IMR-90 (cell line): ENCODE results near the gene TBC1D8. TPM values are rescaled to one million over a fixed set of nuclear protein-coding genes. Genes with fewer than 3 reads are reported as not detected.
A peak's percentile ranks its signal among the peaks of the same experiment; 100 is the strongest.

Experiments
- ATAC-seq: fragments of 200-7000 bp; cut with Tn5 transposase; 2 replicates; pipeline ENCODE4 v1.9.1; 2020; ENCODE audit warnings: low read depth, mild to moderate bottlenecking, moderate library complexity
- BruUV-seq: library from RNA; stranded (reverse); fragments of 400-500 nt; replicated peaks from 2 replicates; lab custom pipeline; 2021; lab: Mats Ljungman, UMichigan
- CTCF ChIA-PET: fragments of 300-600 bp; formaldehyde crosslinking; extraction: SDS; loops from one replicate; lab custom pipeline; 2021; ENCODE audit warnings: antibody characterized with exemption; lab: Yijun Ruan, JAX
- POLR2A ChIA-PET: fragments of 300-600 bp; sonication (Branson Sonifier 250); formaldehyde crosslinking; loops from one replicate; lab custom pipeline; 2022; ENCODE audit warnings: antibody characterized with exemption; ENCODE audit not compliant: unreplicated experiment; lab: Charles Lee
- DNase-seq: peaks from one replicate; pipeline ENCODE4 v3.0.0; 2013
- H2AFZ ChIP-seq: replicated peaks from 2 replicates; pipeline ENCODE3; 2013; ENCODE audit warnings: low read length, mild to moderate bottlenecking; ENCODE audit not compliant: poor library complexity
- H2AK5ac ChIP-seq: 2 replicates; pipeline ENCODE4 v1.6.1; 2013; ENCODE audit warnings: low read depth, low read length, inconsistent platforms
- H2AK9ac ChIP-seq: replicated peaks from 2 replicates; pipeline ENCODE3; 2013; ENCODE audit warnings: mild to moderate bottlenecking, low read depth, low read length, moderate library complexity; ENCODE audit not compliant: poor library complexity
- H2BK120ac ChIP-seq: 2 replicates; pipeline ENCODE4 v1.6.1; 2013; ENCODE audit warnings: low read depth, low read length, inconsistent platforms
- H2BK15ac ChIP-seq: 3 replicates; pipeline ENCODE4 v1.6.1; 2013; ENCODE audit warnings: low read depth, low read length, inconsistent platforms
- H2BK20ac ChIP-seq: 2 replicates; pipeline ENCODE4 v1.6.1; 2013; ENCODE audit warnings: low read depth, mild to moderate bottlenecking, inconsistent platforms, low read length, moderate library complexity
- H2BK5ac ChIP-seq: 2 replicates; pipeline ENCODE4 v1.6.1; 2013; ENCODE audit warnings: mild to moderate bottlenecking, low read depth, low read length, inconsistent platforms; ENCODE audit not compliant: poor library complexity, severe bottlenecking
- H3K14ac ChIP-seq: replicated peaks from 2 replicates; pipeline ENCODE4 v1.6.1; 2013; ENCODE audit warnings: low read depth, low read length, inconsistent platforms
- H3K18ac ChIP-seq: 2 replicates; pipeline ENCODE4 v1.6.1; 2013; ENCODE audit warnings: low read depth, low read length, control low read depth
- H3K23ac ChIP-seq: 2 replicates; pipeline ENCODE4 v1.6.1; 2013; ENCODE audit warnings: low read depth, low read length, inconsistent platforms
- H3K27ac ChIP-seq: 2 replicates; pipeline ENCODE4 v1.5.1; 2013; ENCODE audit warnings: mild to moderate bottlenecking, control low read depth, low read length; ENCODE audit not compliant: insufficient read depth
- H3K27me3 ChIP-seq: 2 replicates; pipeline ENCODE4 v1.6.1; 2013; ENCODE audit warnings: low read length; ENCODE audit not compliant: control insufficient read depth, insufficient read depth
- H3K36me3 ChIP-seq: 2 replicates; pipeline ENCODE4 v1.6.1; 2013; ENCODE audit warnings: low read length, mixed read lengths; ENCODE audit not compliant: control insufficient read depth, insufficient read depth
- H3K4ac ChIP-seq: 2 replicates; pipeline ENCODE4 v1.6.1; 2013; ENCODE audit warnings: low read depth, low read length, inconsistent platforms
- H3K4me1 ChIP-seq: 2 replicates; pipeline ENCODE4 v1.6.1; 2013; ENCODE audit warnings: low read length, mixed read lengths; ENCODE audit not compliant: control insufficient read depth, insufficient read depth
- H3K4me2 ChIP-seq: 2 replicates; pipeline ENCODE4 v1.6.1; 2013; ENCODE audit warnings: low read depth, mild to moderate bottlenecking, control low read depth, low read length, moderate library complexity
- H3K4me3 ChIP-seq: 2 replicates; pipeline ENCODE4 v1.5.1; 2013; ENCODE audit warnings: low read depth, mild to moderate bottlenecking, control low read depth, low read length, moderate library complexity; ENCODE audit not compliant: insufficient read depth
- H3K56ac ChIP-seq: 2 replicates; pipeline ENCODE4 v1.6.1; 2013; ENCODE audit warnings: low read length, inconsistent platforms; ENCODE audit not compliant: insufficient read depth; ENCODE audit errors: extremely low read depth
- H3K79me1 ChIP-seq, 2 experiments: 2 replicates each; pipeline ENCODE4 v1.6.1; 2013; ENCODE audit warnings: low read length in 2 of 2, inconsistent platforms in 1 of 2, low read depth in 1 of 2
- H3K9ac ChIP-seq: 2 replicates; pipeline ENCODE4 v1.6.1; 2013; ENCODE audit warnings: low read depth, low read length, control low read depth
- H3K9me1 ChIP-seq: 2 replicates; pipeline ENCODE4 v1.6.1; 2013; ENCODE audit warnings: low read length, inconsistent platforms; ENCODE audit not compliant: insufficient read depth
- H3K9me3 ChIP-seq: 2 replicates; pipeline ENCODE4 v1.6.1; 2013; ENCODE audit warnings: low read length; ENCODE audit not compliant: control insufficient read depth, insufficient read depth
- H4K20me1 ChIP-seq: 2 replicates; pipeline ENCODE4 v1.6.1; 2013; ENCODE audit warnings: low read length, inconsistent platforms; ENCODE audit not compliant: insufficient read depth
- H4K5ac ChIP-seq: 2 replicates; pipeline ENCODE4 v1.6.1; 2013; ENCODE audit warnings: mild to moderate bottlenecking, low read depth, low read length, control low read depth
- H4K8ac ChIP-seq, 2 experiments: 2 replicates each; pipeline ENCODE4 v1.6.1; 2013; ENCODE audit warnings: low read depth in 2 of 2, low read length in 2 of 2, control low read depth in 1 of 2, inconsistent platforms in 1 of 2
- H4K91ac ChIP-seq: 2 replicates; pipeline ENCODE4 v1.6.1; 2013; ENCODE audit warnings: low read depth, low read length, inconsistent platforms; ENCODE audit not compliant: insufficient read depth
- BHLHE40 ChIP-seq: fragments of 150-350 bp; IDR thresholded peaks from 2 replicates; pipeline ENCODE4 v1.6.1; 2016; ENCODE audit warnings: mild to moderate bottlenecking, low read depth, low read length
- FOS ChIP-seq: fragments of 150-350 bp; IDR thresholded peaks from 2 replicates; pipeline ENCODE4 v1.6.1; 2016; ENCODE audit warnings: low read depth, low read length
- MAFK ChIP-seq: IDR thresholded peaks from 2 replicates; pipeline ENCODE4 v1.6.1; 2012; ENCODE audit warnings: low read depth, low read length, improper control_type of control experiment
- NFE2L2 ChIP-seq: fragments of 150-350 bp; IDR thresholded peaks from 2 replicates; pipeline ENCODE4 v1.6.1; 2016; ENCODE audit warnings: low read depth, mild to moderate bottlenecking, low read length
- RAD21 ChIP-seq: IDR thresholded peaks from 2 replicates; pipeline ENCODE4 v1.6.1; 2012; ENCODE audit warnings: low read length, improper control_type of control experiment
- RCOR1 ChIP-seq: IDR thresholded peaks from 2 replicates; pipeline ENCODE4 v1.6.1; 2012; ENCODE audit warnings: mild to moderate bottlenecking, low read length, improper control_type of control experiment; ENCODE audit not compliant: insufficient replicate concordance
- RFX5 ChIP-seq: IDR thresholded peaks from 2 replicates; pipeline ENCODE4 v1.8.0; 2012; ENCODE audit warnings: low read depth, mild to moderate bottlenecking, low read length, moderate library complexity
- SMC3 ChIP-seq: fragments of 150-350 bp; IDR thresholded peaks from 2 replicates; pipeline ENCODE4 v1.6.1; 2016; ENCODE audit warnings: low read depth, mild to moderate bottlenecking, antibody characterized with exemption, low read length, moderate library complexity
- WGBS, 2 experiments: methylation state at CpG; one replicate each; pipeline versions ENCODE4 v1.1.5 to v1.1.7; 2013; ENCODE audit warnings: missing lambda C conversion rate in 2 of 2; ENCODE audit not compliant: insufficient read length in 1 of 2; ENCODE audit errors: extremely low coverage in 2 of 2; 5-methylcytosine and 5-hydroxymethylcytosine counted together
- dilution Hi-C: fragments of 300-500 bp; cut with HindIII; formaldehyde crosslinking; loops from one replicate; pipeline ENCODE4 v1.14.3; 2018; ENCODE audit warnings: low sequenced_read_pairs; ENCODE audit not compliant: unreplicated experiment
- in situ Hi-C: fragments of 300-500 bp; cut with MboI; formaldehyde crosslinking; loops from 3 replicates; pipeline ENCODE4 v1.14.3; 2019; ENCODE audit warnings: low sequenced_read_pairs, inconsistent platforms, mixed read lengths
- intact Hi-C: fragments of 100-400 bp; cut with micrococcal nuclease; formaldehyde crosslinking; loops from 2 replicates; pipeline ENCODE4 v1.10.0; 2022
- polyA plus RNA-seq, 3 experiments: library from polyadenylated mRNA; depleted of rRNA; stranded (reverse); fragments of >200 nt; gene quantifications; 2 replicates each; pipeline ENCODE4 v1.2.3, GENCODE V29; 2012; ENCODE audit warnings: low replicate concordance in 1 of 3
- total RNA-seq: library from RNA; depleted of rRNA; stranded (reverse); fragments of >200 nt; gene quantifications from 2 replicates; pipeline ENCODE4 v1.2.3, GENCODE V29; 2012
- TF ChIP-seq, protein P1 (sequence below): conservative IDR thresholded peaks from 2 replicates; pipeline ENCODE4 v1.5.1; 2012; ENCODE audit warnings: mild to moderate bottlenecking, low read depth, low read length, improper control_type of control experiment
- TF ChIP-seq, protein P2 (sequence below): fragments of 150-350 bp; IDR thresholded peaks from 2 replicates; pipeline ENCODE4 v1.6.1; 2017; ENCODE audit warnings: mild to moderate bottlenecking, antibody characterized with exemption, low read length, low read depth

TBC1D8 gene
- total and polyA plus RNA-seq, 2 of the 4 experiments (the other 2 are of a cell fraction) = 1.3 to 1.5 TPM

DNA sequence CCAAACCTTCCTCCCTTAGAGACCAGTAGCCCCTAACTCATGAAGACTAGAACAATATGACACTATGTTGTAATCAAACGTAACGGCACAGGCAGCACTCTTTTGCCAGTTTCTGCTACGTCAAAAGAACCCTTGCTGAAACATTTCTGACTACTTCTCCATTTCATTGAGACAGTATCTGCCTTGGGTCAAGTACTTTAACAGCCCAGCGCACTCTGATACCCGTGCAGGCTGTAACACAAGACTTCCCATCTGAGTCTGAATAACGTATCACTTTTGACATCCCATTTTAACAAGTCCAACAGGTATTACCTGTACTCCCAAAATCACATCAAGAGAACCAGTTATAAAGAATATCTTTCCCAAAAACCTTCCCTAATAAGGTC, 38.4 kb downstream of the TBC1D8 start:
- H2BK20ac ChIP-seq = peak overlapping the region; percentile 84
- H3K14ac ChIP-seq = peak overlapping the region; percentile 57; the same call in 1 of the 2 replicates
- no peak overlapping the region for H3K9ac ChIP-seq
- no peak overlapping the region for H2AK9ac ChIP-seq
- no peak overlapping the region for H2AFZ ChIP-seq
- no peak overlapping the region for H4K5ac ChIP-seq
- peaks cover 7% of the 10 kb centered on the region for H3K4me1 ChIP-seq
- no peak overlapping the region for H3K27ac ChIP-seq
- H3K9me1 ChIP-seq = peaks cover 6% of the 10 kb centered on the region
- in situ Hi-C loops (no loop called here), dilution Hi-C loops (no loop called here), intact Hi-C loops (no loop called here)
- H4K20me1 ChIP-seq = no peaks in the 10 kb centered on the region
- no peak overlapping the region; the same call in 1 of the 2 replicates for H3K23ac ChIP-seq
- H3K4ac ChIP-seq = peak overlapping the region; percentile 40; the same call in 1 of the 2 replicates
- no peaks in the 10 kb centered on the region for H3K9me3 ChIP-seq
- no peak for ATAC-seq
- H4K8ac ChIP-seq = peak overlapping the region in 1 of 2 experiments; percentile 40; a peak in 1 of 4 replicates
- H3K4me3 ChIP-seq = no peak overlapping the region
- H2BK120ac ChIP-seq = peak overlapping the region; percentile 73
- POLR2A ChIA-PET = no interaction called here
- H3K36me3 ChIP-seq = no peaks in the 10 kb centered on the region
- 73% methylated on average over 5 of the region's 6 CpGs; no CpG with 5 or more reads in 1 of the 2 experiments for WGBS, 2 experiments
- H3K18ac ChIP-seq = no peak overlapping the region
- peak overlapping the region; percentile 74; the same call in 1 of the 2 replicates for H2AK5ac ChIP-seq
- no peak for DNase-seq
- CTCF ChIA-PET = no interaction called here
- no peak overlapping the region for H2BK5ac ChIP-seq
- no peak overlapping the region for H2BK15ac ChIP-seq
- no peak overlapping the region for H3K4me2 ChIP-seq
- TF ChIP-seq SMC3 (no peak), RFX5 (no peak), FOS (no peak), BHLHE40 (no peak), MAFK (no peak), RAD21 (no peak), RCOR1 (no peak), NFE2L2 (no peak)
- TF ChIP-seq, protein P1, sequence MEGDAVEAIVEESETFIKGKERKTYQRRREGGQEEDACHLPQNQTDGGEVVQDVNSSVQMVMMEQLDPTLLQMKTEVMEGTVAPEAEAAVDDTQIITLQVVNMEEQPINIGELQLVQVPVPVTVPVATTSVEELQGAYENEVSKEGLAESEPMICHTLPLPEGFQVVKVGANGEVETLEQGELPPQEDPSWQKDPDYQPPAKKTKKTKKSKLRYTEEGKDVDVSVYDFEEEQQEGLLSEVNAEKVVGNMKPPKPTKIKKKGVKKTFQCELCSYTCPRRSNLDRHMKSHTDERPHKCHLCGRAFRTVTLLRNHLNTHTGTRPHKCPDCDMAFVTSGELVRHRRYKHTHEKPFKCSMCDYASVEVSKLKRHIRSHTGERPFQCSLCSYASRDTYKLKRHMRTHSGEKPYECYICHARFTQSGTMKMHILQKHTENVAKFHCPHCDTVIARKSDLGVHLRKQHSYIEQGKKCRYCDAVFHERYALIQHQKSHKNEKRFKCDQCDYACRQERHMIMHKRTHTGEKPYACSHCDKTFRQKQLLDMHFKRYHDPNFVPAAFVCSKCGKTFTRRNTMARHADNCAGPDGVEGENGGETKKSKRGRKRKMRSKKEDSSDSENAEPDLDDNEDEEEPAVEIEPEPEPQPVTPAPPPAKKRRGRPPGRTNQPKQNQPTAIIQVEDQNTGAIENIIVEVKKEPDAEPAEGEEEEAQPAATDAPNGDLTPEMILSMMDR = no peak
- TF ChIP-seq, protein P2, sequence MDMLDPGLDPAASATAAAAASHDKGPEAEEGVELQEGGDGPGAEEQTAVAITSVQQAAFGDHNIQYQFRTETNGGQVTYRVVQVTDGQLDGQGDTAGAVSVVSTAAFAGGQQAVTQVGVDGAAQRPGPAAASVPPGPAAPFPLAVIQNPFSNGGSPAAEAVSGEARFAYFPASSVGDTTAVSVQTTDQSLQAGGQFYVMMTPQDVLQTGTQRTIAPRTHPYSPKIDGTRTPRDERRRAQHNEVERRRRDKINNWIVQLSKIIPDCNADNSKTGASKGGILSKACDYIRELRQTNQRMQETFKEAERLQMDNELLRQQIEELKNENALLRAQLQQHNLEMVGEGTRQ = no peak
- no peak overlapping the region; the same call in 1 of the 2 replicates for H4K91ac ChIP-seq
- no TSS peak for BruUV-seq
- H3K79me1 ChIP-seq = peaks cover 0 to 58% of the 10 kb centered on the region in 2 experiments; a peak in 3 of 4 replicates
- no peak overlapping the region for H3K56ac ChIP-seq
- H3K27me3 ChIP-seq = no peaks in the 10 kb centered on the region; the same call in 1 of the 2 replicates
